ENCODE measurements around the gene JPT1.

JPT1 gene

GRCh38 chr17:75091855-75092327, 62.4 kb downstream of the JPT1 start:
- no peak for DNase-seq (ENCODE audit: low read depth in 1 of 2, low spot score in 1 of 2)
- H3K27ac ChIP-seq (replicated peaks) = peak overlapping the region; percentile 74
- no peak overlapping the region for H3K4me3 ChIP-seq (replicated peaks; ENCODE audit: insufficient read depth, low read length)
- no peaks in the 10 kb centered on the region for H3K27me3 ChIP-seq (ENCODE audit: insufficient read depth, poor library complexity, severe bottlenecking)
- TF ChIP-seq GABPA (IDR thresholded peaks at IDR 0.05; ENCODE audit: low read depth) = no peak
- no peak for TF ChIP-seq SPI1 (IDR thresholded peaks at IDR 0.05; ENCODE audit: borderline replicate concordance, low read depth)
- TF ChIP-seq POLR2AphosphoS5 (IDR thresholded peaks at IDR 0.05; ENCODE audit: low read depth) = no peak
- TF ChIP-seq, protein P1, sequence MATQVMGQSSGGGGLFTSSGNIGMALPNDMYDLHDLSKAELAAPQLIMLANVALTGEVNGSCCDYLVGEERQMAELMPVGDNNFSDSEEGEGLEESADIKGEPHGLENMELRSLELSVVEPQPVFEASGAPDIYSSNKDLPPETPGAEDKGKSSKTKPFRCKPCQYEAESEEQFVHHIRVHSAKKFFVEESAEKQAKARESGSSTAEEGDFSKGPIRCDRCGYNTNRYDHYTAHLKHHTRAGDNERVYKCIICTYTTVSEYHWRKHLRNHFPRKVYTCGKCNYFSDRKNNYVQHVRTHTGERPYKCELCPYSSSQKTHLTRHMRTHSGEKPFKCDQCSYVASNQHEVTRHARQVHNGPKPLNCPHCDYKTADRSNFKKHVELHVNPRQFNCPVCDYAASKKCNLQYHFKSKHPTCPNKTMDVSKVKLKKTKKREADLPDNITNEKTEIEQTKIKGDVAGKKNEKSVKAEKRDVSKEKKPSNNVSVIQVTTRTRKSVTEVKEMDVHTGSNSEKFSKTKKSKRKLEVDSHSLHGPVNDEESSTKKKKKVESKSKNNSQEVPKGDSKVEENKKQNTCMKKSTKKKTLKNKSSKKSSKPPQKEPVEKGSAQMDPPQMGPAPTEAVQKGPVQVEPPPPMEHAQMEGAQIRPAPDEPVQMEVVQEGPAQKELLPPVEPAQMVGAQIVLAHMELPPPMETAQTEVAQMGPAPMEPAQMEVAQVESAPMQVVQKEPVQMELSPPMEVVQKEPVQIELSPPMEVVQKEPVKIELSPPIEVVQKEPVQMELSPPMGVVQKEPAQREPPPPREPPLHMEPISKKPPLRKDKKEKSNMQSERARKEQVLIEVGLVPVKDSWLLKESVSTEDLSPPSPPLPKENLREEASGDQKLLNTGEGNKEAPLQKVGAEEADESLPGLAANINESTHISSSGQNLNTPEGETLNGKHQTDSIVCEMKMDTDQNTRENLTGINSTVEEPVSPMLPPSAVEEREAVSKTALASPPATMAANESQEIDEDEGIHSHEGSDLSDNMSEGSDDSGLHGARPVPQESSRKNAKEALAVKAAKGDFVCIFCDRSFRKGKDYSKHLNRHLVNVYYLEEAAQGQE (IDR thresholded peaks at IDR 0.05; ENCODE audit: insufficient replicate concordance, low read depth) = no peak
- TF ChIP-seq CTCF (IDR thresholded peaks at IDR 0.05; ENCODE audit: insufficient read depth, low read length) = no peak

GRCh38 chr17:75090871-75091854, 63.1 kb downstream of the JPT1 start:
- TF ChIP-seq POLR2AphosphoS5 (IDR thresholded peaks at IDR 0.05; ENCODE audit: low read depth) (no peak), GABPA (IDR thresholded peaks at IDR 0.05; ENCODE audit: low read depth) (no peak)
- TF ChIP-seq, protein P1 (IDR thresholded peaks at IDR 0.05; ENCODE audit: insufficient replicate concordance, low read depth) = no peak
- Histone ChIP-seq H3K27me3 (ENCODE audit: insufficient read depth, poor library complexity, severe bottlenecking) (no peaks in the 10 kb centered on the region), H3K27ac (replicated peaks) (no peak overlapping the region), H3K4me3 (replicated peaks; ENCODE audit: insufficient read depth, low read length) (no peak overlapping the region)
- no peak for DNase-seq (ENCODE audit: low read depth in 1 of 2, low spot score in 1 of 2)

- DNase-seq (ENCODE audit: low read depth in 1 of 2, low spot score in 1 of 2) = no peak
- no peak for TF ChIP-seq POLR2AphosphoS5 (IDR thresholded peaks at IDR 0.05; ENCODE audit: low read depth)
- no peak for TF ChIP-seq SPI1 (IDR thresholded peaks at IDR 0.05; ENCODE audit: borderline replicate concordance, low read depth)
- TF ChIP-seq CTCF (IDR thresholded peaks at IDR 0.05; ENCODE audit: insufficient read depth, low read length) = no peak
- TF ChIP-seq, protein P1 (IDR thresholded peaks at IDR 0.05; ENCODE audit: insufficient replicate concordance, low read depth) = no peak
- no peak for TF ChIP-seq GABPA (IDR thresholded peaks at IDR 0.05; ENCODE audit: low read depth)
- Histone ChIP-seq H3K4me3 (replicated peaks; ENCODE audit: insufficient read depth, low read length) (no peak overlapping the region), H3K27me3 (ENCODE audit: insufficient read depth, poor library complexity, severe bottlenecking) (no peaks in the 10 kb centered on the region), H3K27ac (replicated peaks) (peak overlapping the region; percentile 71)
These were observed 65.6 kb downstream of the JPT1 start for GRCh38 chr17:75088465-75089417.
